ENCODE measurements around the gene PRSS53. TPM values are rescaled to one million over a fixed set of nuclear protein-coding genes. Genes with fewer than 3 reads are reported as not detected.

PRSS53 gene
- total RNA-seq, 2 experiments from 2014 or later = 4.7 to 4.9 TPM

- no peak overlapping the region for H3K4me3 Mint-ChIP-seq
- ChIA-PET POLR2A (interaction anchor here (1.7 to 2.0 kb wide), 3 partner anchors 11 to 50 kb away, joined by 4 to 7 read pairs (median 6); partner anchors contain the start of genes FUS and KAT8), CTCF (interaction anchor here (1.3 kb wide), 1 partner anchor 13 kb away, joined by 4 read pairs; the partner anchor contains the start of gene KAT8)
- no peak overlapping the region for H3K27ac Mint-ChIP-seq
- no peak for DNase-seq
- peaks cover 1% of the 10 kb centered on the region for H3K4me1 Mint-ChIP-seq
- no peaks in the 10 kb centered on the region for H3K27me3 Mint-ChIP-seq
- no peaks in the 10 kb centered on the region for H3K9me3 Mint-ChIP-seq
- peaks cover 13% of the 10 kb centered on the region for H3K36me3 Mint-ChIP-seq (ENCODE audit: low read depth)
These were observed 41.7 kb upstream of the PRSS53 start for GRCh38 chr16:31130336-31130891.

- Mint-ChIP-seq H3K9me3 (no peaks in the 10 kb centered on the region), H3K27ac (no peak overlapping the region), H3K27me3 (no peaks in the 10 kb centered on the region), H3K36me3 (ENCODE audit: low read depth) (peaks cover 13% of the 10 kb centered on the region), H3K4me1 (peaks cover 1% of the 10 kb centered on the region), H3K4me3 (no peak overlapping the region)
- DNase-seq = no peak
- ChIA-PET POLR2A (interaction anchor here (1.9 to 2.0 kb wide), 2 partner anchors 12 kb away, joined by 4 to 7 read pairs; partner anchors contain the start of gene KAT8), CTCF (interaction anchor here (1.3 to 1.8 kb wide), 2 partner anchors 12 to 13 kb away, joined by 4 to 11 read pairs; partner anchors contain the start of gene KAT8)
These were observed 41.0 kb upstream of the PRSS53 start for GRCh38 chr16:31129568-31130335.

GRCh38 chr16:31128711-31129567 is 40.2 kb upstream of the PRSS53 start:
- ChIA-PET CTCF (interaction anchor here (1.3 to 1.8 kb wide), 2 partner anchors 12 to 13 kb away, joined by 4 to 11 read pairs; partner anchors contain the start of gene KAT8), POLR2A (interaction anchor here (1.9 to 2.0 kb wide), 2 partner anchors 11 to 13 kb away, joined by 4 to 7 read pairs; partner anchors contain the start of gene KAT8)
- Mint-ChIP-seq H3K36me3 (ENCODE audit: low read depth) (peaks cover 14% of the 10 kb centered on the region), H3K27me3 (no peaks in the 10 kb centered on the region), H3K9me3 (no peaks in the 10 kb centered on the region), H3K4me3 (no peak overlapping the region), H3K4me1 (peaks cover 1% of the 10 kb centered on the region), H3K27ac (peak overlapping the region; percentile 58)
- no peak for DNase-seq

- Mint-ChIP-seq H3K4me1 (peaks cover 1% of the 10 kb centered on the region), H3K9me3 (no peaks in the 10 kb centered on the region), H3K27ac (no peak overlapping the region), H3K27me3 (no peaks in the 10 kb centered on the region), H3K4me3 (no peak overlapping the region), H3K36me3 (ENCODE audit: low read depth) (peaks cover 16% of the 10 kb centered on the region)
- no peak for DNase-seq
- POLR2A ChIA-PET = interaction anchor here (1.1 kb wide), 2 partner anchors 10 to 15 kb away, joined by 3 to 4 read pairs; partner anchors contain the start of gene KAT8
- CTCF ChIA-PET = interaction anchor here (0.9 to 1.6 kb wide), 2 partner anchors 15 to 143 kb away, joined by 3 to 4 read pairs; no protein-coding TSS in a partner anchor
These were observed 38.4 kb upstream of the PRSS53 start for GRCh38 chr16:31127182-31127581.

- Mint-ChIP-seq H3K36me3 (ENCODE audit: low read depth) (peaks cover 22% of the 10 kb centered on the region), H3K9me3 (no peaks in the 10 kb centered on the region), H3K4me1 (peaks cover 1% of the 10 kb centered on the region), H3K27me3 (no peaks in the 10 kb centered on the region), H3K4me3 (no peak overlapping the region), H3K27ac (no peak overlapping the region)
- ChIA-PET CTCF (interaction anchor here (1.4 to 1.6 kb wide), 2 partner anchors 11 to 141 kb away, joined by 3 to 4 read pairs; no protein-coding TSS in a partner anchor), POLR2A (no interaction called here)
- no peak for DNase-seq
These were observed 37.1 kb upstream of the PRSS53 start for GRCh38 chr16:31125844-31126243.

- no peak overlapping the region for H3K27ac Mint-ChIP-seq
- H3K4me3 Mint-ChIP-seq = no peak overlapping the region
- DNase-seq = no peak
- H3K27me3 Mint-ChIP-seq = no peaks in the 10 kb centered on the region
- no peaks in the 10 kb centered on the region for H3K9me3 Mint-ChIP-seq
- ChIA-PET CTCF (interaction anchor here (7.2 kb wide), 1 partner anchor 23 kb away, joined by 71 read pairs; no protein-coding TSS in a partner anchor), POLR2A (interaction anchor here (1.6 kb wide), 1 partner anchor 60 kb away, joined by 8 read pairs; the partner anchor contains the start of gene FUS)
- H3K36me3 Mint-ChIP-seq (ENCODE audit: low read depth) = peaks cover 27% of the 10 kb centered on the region
- H3K4me1 Mint-ChIP-seq = peaks cover 20% of the 10 kb centered on the region
These were observed 31.4 kb upstream of the PRSS53 start for GRCh38 chr16:31120129-31120528.

GRCh38 chr16:31118223-31119155 is 29.7 kb upstream of the PRSS53 start:
- Mint-ChIP-seq H3K4me3 (peak overlapping the region; percentile 73), H3K27ac (peak overlapping the region; percentile 78), H3K36me3 (ENCODE audit: low read depth) (peaks cover 22% of the 10 kb centered on the region), H3K9me3 (no peaks in the 10 kb centered on the region), H3K27me3 (no peaks in the 10 kb centered on the region), H3K4me1 (peaks cover 29% of the 10 kb centered on the region)
- ChIA-PET CTCF (interaction anchor here (0.8 to 7.2 kb wide), 9 partner anchors 11 to 325 kb away, joined by 3 to 71 read pairs (median 5); partner anchors contain the start of genes HSD3B7, ZNF646 and ZNF668), POLR2A (interaction anchor here (0.8 to 2.5 kb wide), 17 partner anchors 10 to 583 kb away, joined by 3 to 43 read pairs (median 4); partner anchors contain the start of genes BCKDK, FUS, HSD3B7 and ZNF646)
- no peak for DNase-seq

GRCh38 chr16:31117384-31118222 is 28.9 kb upstream of the PRSS53 start, which contains the start of gene KAT8:
KAT8 (plus strand) TSS chr16:31117664; CDS start chr16:31117682, 18 bp downstream.
- Mint-ChIP-seq H3K4me1 (peaks cover 32% of the 10 kb centered on the region), H3K27me3 (no peaks in the 10 kb centered on the region), H3K4me3 (peak within 1 kb of the TSS; percentile 73), H3K9me3 (no peaks in the 10 kb centered on the region), H3K27ac (peak within 1 kb of the TSS; percentile 78), H3K36me3 (ENCODE audit: low read depth) (peaks cover 22% of the 10 kb centered on the region)
- DNase-seq = peak; percentile 98
- CTCF ChIA-PET = interaction anchor here (0.8 to 7.2 kb wide), 13 partner anchors 12 to 338 kb away, joined by 3 to 71 read pairs (median 4); partner anchors contain the start of genes HSD3B7, SETD1A, ZNF646 and ZNF668
- POLR2A ChIA-PET = interaction anchor here (0.6 to 2.5 kb wide), 23 partner anchors 9 to 582 kb away, joined by 3 to 43 read pairs (median 4); partner anchors contain the start of genes BCKDK, FUS, HSD3B7 and STX4

- no peaks in the 10 kb centered on the region for H3K27me3 Mint-ChIP-seq
- H3K9me3 Mint-ChIP-seq = no peaks in the 10 kb centered on the region
- peaks cover 42% of the 10 kb centered on the region for H3K4me1 Mint-ChIP-seq
- no peak overlapping the region for H3K27ac Mint-ChIP-seq
- DNase-seq = no peak
- ChIA-PET CTCF (no interaction called here), POLR2A (interaction anchor here (1.2 kb wide), 1 partner anchor 66 kb away, joined by 3 read pairs; the partner anchor contains the start of gene FUS)
- no peak overlapping the region for H3K4me3 Mint-ChIP-seq
- H3K36me3 Mint-ChIP-seq (ENCODE audit: low read depth) = peaks cover 26% of the 10 kb centered on the region
These were observed 25.7 kb upstream of the PRSS53 start for GRCh38 chr16:31114468-31114867.

- POLR2A ChIA-PET = no interaction called here
- CTCF ChIA-PET = no interaction called here
- H3K4me3 Mint-ChIP-seq = no peak overlapping the region
- no peaks in the 10 kb centered on the region for H3K27me3 Mint-ChIP-seq
- H3K27ac Mint-ChIP-seq = peak overlapping the region; percentile 55
- H3K36me3 Mint-ChIP-seq (ENCODE audit: low read depth) = peaks cover 23% of the 10 kb centered on the region
- H3K4me1 Mint-ChIP-seq = peaks cover 41% of the 10 kb centered on the region
- no peak for DNase-seq
- H3K9me3 Mint-ChIP-seq = no peaks in the 10 kb centered on the region
These were observed 24.7 kb upstream of the PRSS53 start for GRCh38 chr16:31113121-31114120.

Measured in activated CD4-positive, alpha-beta memory T cell treated with anti-CD3 and anti-CD28 coated beads, Interleukin-2, amount 10 ng/mL, durations not matched to agents 7 days and 5 days (primary cell).